Measurements from ENCODE around the gene EIF5A2.

The EIF5A2 gene

GRCh38 chr3:170908235-170909116 is at the start of gene EIF5A2:
EIF5A2 (minus strand) TSS chr3:170908637; CDS start chr3:170907806, 831 bp downstream.
- DNase-seq (ENCODE audit: low read depth): peak; percentile 97
- TF ChIP-seq, protein P1, sequence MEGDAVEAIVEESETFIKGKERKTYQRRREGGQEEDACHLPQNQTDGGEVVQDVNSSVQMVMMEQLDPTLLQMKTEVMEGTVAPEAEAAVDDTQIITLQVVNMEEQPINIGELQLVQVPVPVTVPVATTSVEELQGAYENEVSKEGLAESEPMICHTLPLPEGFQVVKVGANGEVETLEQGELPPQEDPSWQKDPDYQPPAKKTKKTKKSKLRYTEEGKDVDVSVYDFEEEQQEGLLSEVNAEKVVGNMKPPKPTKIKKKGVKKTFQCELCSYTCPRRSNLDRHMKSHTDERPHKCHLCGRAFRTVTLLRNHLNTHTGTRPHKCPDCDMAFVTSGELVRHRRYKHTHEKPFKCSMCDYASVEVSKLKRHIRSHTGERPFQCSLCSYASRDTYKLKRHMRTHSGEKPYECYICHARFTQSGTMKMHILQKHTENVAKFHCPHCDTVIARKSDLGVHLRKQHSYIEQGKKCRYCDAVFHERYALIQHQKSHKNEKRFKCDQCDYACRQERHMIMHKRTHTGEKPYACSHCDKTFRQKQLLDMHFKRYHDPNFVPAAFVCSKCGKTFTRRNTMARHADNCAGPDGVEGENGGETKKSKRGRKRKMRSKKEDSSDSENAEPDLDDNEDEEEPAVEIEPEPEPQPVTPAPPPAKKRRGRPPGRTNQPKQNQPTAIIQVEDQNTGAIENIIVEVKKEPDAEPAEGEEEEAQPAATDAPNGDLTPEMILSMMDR (IDR thresholded peaks at IDR 0.05; ENCODE audit: low read length, missing control alignments): no peak
- peak within 1 kb of the TSS; percentile 71 for H3K4me3 ChIP-seq (replicated peaks; ENCODE audit: low read depth, low read length)

DNA sequence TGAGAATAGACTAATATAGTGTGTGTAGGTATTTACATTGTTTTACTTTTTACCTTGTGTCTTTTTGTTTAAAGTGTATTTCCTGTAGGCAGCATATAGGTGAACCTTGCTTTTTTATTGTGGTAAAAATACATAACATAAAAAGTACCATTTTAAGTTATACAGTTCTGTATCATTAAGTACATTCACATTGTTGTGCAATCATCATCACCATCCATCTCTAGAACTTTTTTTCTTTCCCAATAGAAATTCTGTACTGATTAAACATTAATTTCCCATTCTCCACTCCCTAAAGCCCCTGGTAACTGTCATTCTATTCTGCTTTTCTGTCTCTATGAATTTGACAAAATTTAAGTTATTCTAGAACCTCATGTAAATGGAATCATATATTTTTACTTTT is 48.2 kb upstream of the EIF5A2 start:
- DNase-seq (ENCODE audit: low read depth): no peak
- H3K4me3 ChIP-seq (replicated peaks; ENCODE audit: low read depth, low read length): no peak overlapping the region
- TF ChIP-seq, protein P1 (IDR thresholded peaks at IDR 0.05; ENCODE audit: low read length, missing control alignments): no peak

DNA sequence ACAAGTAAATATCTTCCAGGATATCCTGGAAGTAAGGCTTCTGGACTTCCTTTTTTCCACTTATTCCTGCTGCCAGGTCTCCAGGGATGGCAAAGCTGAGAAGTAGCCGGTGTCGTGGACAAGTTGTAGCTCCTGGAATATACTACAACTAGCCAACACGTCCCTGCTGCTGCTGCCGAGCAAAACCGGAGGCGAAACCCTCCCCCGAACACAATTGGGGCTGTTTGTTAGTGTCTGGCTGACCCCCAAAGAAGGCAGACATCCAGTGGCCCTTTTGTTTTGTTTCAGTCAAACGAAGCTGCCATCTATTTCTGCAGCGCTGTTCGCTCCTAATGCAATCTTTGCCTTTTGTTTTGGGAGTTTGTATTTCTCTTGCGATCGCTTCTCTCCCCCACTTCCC is 45.3 kb upstream of the EIF5A2 start:
- TF ChIP-seq, protein P1 (IDR thresholded peaks at IDR 0.05; ENCODE audit: low read length, missing control alignments): no peak
- no peak overlapping the region for H3K4me3 ChIP-seq (replicated peaks; ENCODE audit: low read depth, low read length)
- DNase-seq (ENCODE audit: low read depth): no peak

DNA sequence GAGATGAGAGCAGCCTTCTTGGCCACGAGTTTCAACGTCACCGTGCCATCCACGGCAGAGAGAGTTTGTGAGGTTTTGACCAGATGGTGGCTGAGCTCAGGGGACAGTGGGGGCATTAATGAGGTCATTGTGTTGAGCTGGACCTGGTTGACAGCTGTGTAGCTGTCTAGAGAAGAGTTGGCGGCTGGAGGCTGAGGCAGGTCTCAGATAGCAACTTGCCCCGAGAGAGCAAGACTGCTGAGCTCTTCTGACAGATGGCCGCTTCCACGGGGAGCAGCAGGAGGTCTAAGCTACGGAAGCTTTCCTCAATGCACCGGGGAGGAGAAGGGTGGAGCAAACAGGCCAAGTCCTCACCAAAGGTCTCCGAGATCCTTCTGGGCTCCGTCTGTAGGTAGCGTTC is 44.8 kb upstream of the EIF5A2 start:
- no peak overlapping the region for H3K4me3 ChIP-seq (replicated peaks; ENCODE audit: low read depth, low read length)
- DNase-seq (ENCODE audit: low read depth): no peak
- TF ChIP-seq, protein P1 (IDR thresholded peaks at IDR 0.05; ENCODE audit: low read length, missing control alignments): no peak

DNA sequence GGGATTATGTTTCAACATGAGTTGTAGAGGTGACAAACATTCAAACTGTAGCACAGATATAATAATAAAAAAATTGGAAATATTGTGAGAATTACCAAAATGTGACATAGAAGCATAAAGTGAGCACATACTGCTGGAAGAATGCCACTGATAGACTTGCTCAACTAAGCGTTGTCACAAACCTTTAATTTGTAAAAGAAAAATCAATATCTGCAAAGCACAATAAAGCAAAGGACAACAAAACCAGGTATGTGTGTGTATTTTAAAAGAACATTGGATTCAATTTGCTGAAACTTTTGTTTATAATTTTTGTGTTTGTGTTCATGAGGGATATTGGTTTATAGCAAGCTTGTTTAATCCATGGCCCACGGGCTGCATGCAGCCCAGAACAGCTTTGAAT is 40.8 kb upstream of the EIF5A2 start:
- DNase-seq (ENCODE audit: low read depth): no peak
- TF ChIP-seq, protein P1 (IDR thresholded peaks at IDR 0.05; ENCODE audit: low read length, missing control alignments): no peak
- no peak overlapping the region for H3K4me3 ChIP-seq (replicated peaks; ENCODE audit: low read depth, low read length)

GRCh38 chr3:170947018-170947769 is 38.8 kb upstream of the EIF5A2 start:
- DNase-seq (ENCODE audit: low read depth): no peak
- TF ChIP-seq, protein P1 (IDR thresholded peaks at IDR 0.05; ENCODE audit: low read length, missing control alignments): no peak
- H3K4me3 ChIP-seq (replicated peaks; ENCODE audit: low read depth, low read length): no peak overlapping the region
